ENCODE results near the gene CERS2.

Gene CERS2

DNA sequence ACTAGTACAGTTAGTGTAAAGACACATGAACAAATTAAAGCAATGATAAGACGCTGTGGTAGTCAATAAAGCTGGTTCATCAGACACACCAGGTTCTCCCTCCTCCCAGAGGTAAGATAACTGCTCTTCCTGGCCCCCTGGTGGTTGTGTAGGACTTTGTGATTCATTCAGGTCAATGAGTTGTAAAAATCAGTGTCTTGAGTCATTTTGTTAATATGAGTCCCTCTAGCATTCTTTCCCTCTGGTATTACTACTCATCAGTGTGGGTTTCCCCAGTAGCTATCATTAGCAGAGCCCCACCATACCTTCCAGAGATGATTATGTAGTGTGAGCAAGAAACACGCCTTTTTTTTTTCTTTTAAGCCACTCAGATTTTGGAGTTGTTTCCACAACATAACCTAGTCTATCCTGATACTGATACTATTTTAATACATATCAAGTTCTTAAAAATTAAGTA lies 52.1 kb downstream of the CERS2 start:
- H3K36me3 Mint-ChIP-seq (ENCODE audit: low read depth), result peaks cover 10% of the 10 kb centered on the region
- TF ChIP-seq, protein P1, sequence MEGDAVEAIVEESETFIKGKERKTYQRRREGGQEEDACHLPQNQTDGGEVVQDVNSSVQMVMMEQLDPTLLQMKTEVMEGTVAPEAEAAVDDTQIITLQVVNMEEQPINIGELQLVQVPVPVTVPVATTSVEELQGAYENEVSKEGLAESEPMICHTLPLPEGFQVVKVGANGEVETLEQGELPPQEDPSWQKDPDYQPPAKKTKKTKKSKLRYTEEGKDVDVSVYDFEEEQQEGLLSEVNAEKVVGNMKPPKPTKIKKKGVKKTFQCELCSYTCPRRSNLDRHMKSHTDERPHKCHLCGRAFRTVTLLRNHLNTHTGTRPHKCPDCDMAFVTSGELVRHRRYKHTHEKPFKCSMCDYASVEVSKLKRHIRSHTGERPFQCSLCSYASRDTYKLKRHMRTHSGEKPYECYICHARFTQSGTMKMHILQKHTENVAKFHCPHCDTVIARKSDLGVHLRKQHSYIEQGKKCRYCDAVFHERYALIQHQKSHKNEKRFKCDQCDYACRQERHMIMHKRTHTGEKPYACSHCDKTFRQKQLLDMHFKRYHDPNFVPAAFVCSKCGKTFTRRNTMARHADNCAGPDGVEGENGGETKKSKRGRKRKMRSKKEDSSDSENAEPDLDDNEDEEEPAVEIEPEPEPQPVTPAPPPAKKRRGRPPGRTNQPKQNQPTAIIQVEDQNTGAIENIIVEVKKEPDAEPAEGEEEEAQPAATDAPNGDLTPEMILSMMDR (IDR thresholded peaks at IDR 0.05; ENCODE audit: unreplicated experiment in 3 of 3), result peak; percentile 62 to 77 (median 73)
- H3K27ac Mint-ChIP-seq, result no peak overlapping the region
- peak overlapping the region in 2 of 3 experiments; percentile 13 to 33 for H3K4me3 Mint-ChIP-seq
- no peaks in the 10 kb centered on the region for H3K4me1 Mint-ChIP-seq
- peaks cover under 1% of the 10 kb centered on the region for H3K9me3 Mint-ChIP-seq
- no peaks in the 10 kb centered on the region for H3K27me3 Mint-ChIP-seq (ENCODE audit: low read depth)

DNA sequence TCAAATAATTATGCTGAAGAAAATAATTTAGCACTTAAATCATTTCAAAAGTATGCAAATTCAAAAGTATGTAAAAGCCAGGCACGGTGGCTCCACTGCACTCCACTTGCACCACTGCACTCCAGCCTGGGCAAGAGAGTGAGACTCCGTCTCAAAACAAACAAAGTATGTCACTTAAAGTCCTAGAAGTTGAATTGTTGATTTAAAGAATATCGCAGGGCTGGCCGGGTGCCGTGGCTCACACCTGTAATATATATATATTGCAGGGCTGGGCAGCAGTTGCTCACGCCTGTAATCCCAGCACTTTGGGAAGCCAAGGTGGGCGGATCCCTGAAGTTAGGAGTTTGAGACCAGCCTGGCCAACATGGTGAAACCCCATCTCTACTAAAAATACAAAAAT lies 57.2 kb downstream of the CERS2 start:
- Mint-ChIP-seq H3K27me3 (ENCODE audit: low read depth) (no peaks in the 10 kb centered on the region), H3K27ac (no peak overlapping the region), H3K4me3 (no peak overlapping the region), H3K36me3 (ENCODE audit: low read depth) (no peaks in the 10 kb centered on the region), H3K4me1 (no peaks in the 10 kb centered on the region), H3K9me3 (no peaks in the 10 kb centered on the region)
- TF ChIP-seq, protein P1 (IDR thresholded peaks at IDR 0.05; ENCODE audit: unreplicated experiment in 3 of 3), result no peak

Data from nephron (organoid).